Measurements from ENCODE around the gene ZNF236. TPM values are rescaled to one million over a fixed set of nuclear protein-coding genes. Genes with fewer than 3 reads are reported as not detected.

ZNF236 gene
- total RNA-seq, 6 experiments from 2014 or later = 6.3 to 10.4 (median 8.1) TPM

GRCh38 chr18:76839086-76839794, 16.9 kb downstream of the ZNF236 start:
- no peak overlapping the region for H3K27ac Mint-ChIP-seq
- no peaks in the 10 kb centered on the region; the same call in 1 of the 2 replicates for H3K36me3 Mint-ChIP-seq (ENCODE audit: low read depth)
- no peaks in the 10 kb centered on the region for H3K9me3 Mint-ChIP-seq
- no peak overlapping the region for H3K4me3 Mint-ChIP-seq
- H3K4me1 Mint-ChIP-seq (ENCODE audit: low read depth) = peaks cover 30% of the 10 kb centered on the region
- TF ChIP-seq CTCF (IDR thresholded peaks at IDR 0.05) = no peak
- DNase-seq = no peak
- no peaks in the 10 kb centered on the region for H3K27me3 Mint-ChIP-seq (ENCODE audit: insufficient read depth)

- Mint-ChIP-seq H3K36me3 (ENCODE audit: low read depth) (no peaks in the 10 kb centered on the region), H3K9me3 (no peaks in the 10 kb centered on the region), H3K27ac (no peak overlapping the region), H3K4me3 (no peak overlapping the region), H3K27me3 (ENCODE audit: insufficient read depth) (no peaks in the 10 kb centered on the region), H3K4me1 (ENCODE audit: low read depth) (peaks cover 37% of the 10 kb centered on the region)
- DNase-seq = no peak
- TF ChIP-seq CTCF (IDR thresholded peaks at IDR 0.05) = no peak
Measured at GRCh38 chr18:76842837-76843530, 20.6 kb downstream of the ZNF236 start.

- DNase-seq = no peak
- Mint-ChIP-seq H3K36me3 (ENCODE audit: low read depth) (no peaks in the 10 kb centered on the region), H3K4me3 (no peak overlapping the region), H3K27me3 (ENCODE audit: insufficient read depth) (no peaks in the 10 kb centered on the region), H3K9me3 (no peaks in the 10 kb centered on the region), H3K27ac (no peak overlapping the region), H3K4me1 (ENCODE audit: low read depth) (peaks cover 26% of the 10 kb centered on the region)
- no peak for TF ChIP-seq CTCF (IDR thresholded peaks at IDR 0.05)
Measured at GRCh38 chr18:76844144-76844543, 21.8 kb downstream of the ZNF236 start.

DNA sequence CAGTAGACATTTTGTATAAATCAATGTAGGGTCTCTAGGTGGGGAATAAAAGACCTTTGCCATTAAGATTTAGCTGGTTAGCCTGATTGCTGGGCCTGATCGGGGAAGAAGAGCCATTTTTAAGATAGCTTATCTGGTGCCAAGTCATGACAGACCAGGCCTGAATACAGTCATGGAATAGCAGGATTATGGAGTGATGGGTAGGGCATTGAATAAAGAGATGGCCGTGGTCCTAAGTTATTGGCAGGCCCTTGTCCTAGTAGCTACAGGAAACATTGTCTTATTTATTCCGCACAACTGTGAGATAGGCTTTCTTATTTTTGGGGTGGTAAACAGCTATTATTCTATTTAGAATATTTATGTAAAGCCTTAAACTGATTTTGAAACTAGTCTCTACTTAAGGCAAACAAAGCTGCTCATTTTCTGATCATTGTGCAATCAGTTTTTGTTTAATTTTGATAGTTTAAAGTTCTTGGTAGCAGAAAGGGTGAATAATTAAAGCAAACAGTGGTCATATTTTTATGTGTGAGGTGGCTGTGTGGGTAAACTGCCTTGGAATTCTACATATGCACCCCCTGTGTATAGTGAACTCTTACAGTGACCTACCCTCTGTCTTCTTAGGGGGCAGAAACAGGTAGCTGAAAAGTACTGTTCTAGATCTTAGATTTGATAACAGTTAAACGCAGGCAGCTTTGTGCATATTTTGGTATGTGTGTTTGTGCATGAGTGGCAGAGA, 22.6 kb downstream of the ZNF236 start:
- no peaks in the 10 kb centered on the region for H3K9me3 Mint-ChIP-seq
- TF ChIP-seq CTCF (IDR thresholded peaks at IDR 0.05) = no peak
- no peak overlapping the region for H3K4me3 Mint-ChIP-seq
- H3K4me1 Mint-ChIP-seq (ENCODE audit: low read depth) = peaks cover 18% of the 10 kb centered on the region
- H3K27ac Mint-ChIP-seq = peak overlapping the region; percentile 18; the same call in 1 of the 2 replicates
- DNase-seq = no peak
- H3K27me3 Mint-ChIP-seq (ENCODE audit: insufficient read depth) = no peaks in the 10 kb centered on the region
- H3K36me3 Mint-ChIP-seq (ENCODE audit: low read depth) = no peaks in the 10 kb centered on the region

DNA sequence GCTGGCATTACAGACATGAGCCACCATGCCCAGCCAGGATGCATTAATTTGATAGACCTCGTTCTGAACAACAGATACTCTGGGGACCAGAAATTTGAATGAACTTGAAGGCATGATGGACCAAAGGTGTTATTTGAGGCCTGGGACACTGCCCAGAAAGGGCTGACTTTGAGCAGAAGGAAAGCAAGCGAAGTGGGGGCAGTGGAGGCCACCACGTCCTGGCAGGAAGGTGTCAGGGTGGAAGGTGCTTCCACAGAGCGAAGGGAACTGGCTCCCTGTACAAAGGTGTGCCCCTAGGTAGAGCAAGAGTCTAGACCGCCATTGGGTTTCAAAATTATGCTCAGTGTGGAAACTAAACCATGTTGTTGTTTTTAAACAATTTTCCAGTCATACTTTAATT, 23.9 kb downstream of the ZNF236 start:
- no peak overlapping the region for H3K27ac Mint-ChIP-seq

More for the DNA sequence above, 23.9 kb downstream of the ZNF236 start:
- H3K27me3 Mint-ChIP-seq (ENCODE audit: insufficient read depth) = no peaks in the 10 kb centered on the region
- H3K9me3 Mint-ChIP-seq = no peaks in the 10 kb centered on the region
- TF ChIP-seq CTCF (IDR thresholded peaks at IDR 0.05) = no peak
- DNase-seq = no peak
- H3K4me3 Mint-ChIP-seq = no peak overlapping the region
- no peaks in the 10 kb centered on the region for H3K36me3 Mint-ChIP-seq (ENCODE audit: low read depth)
- peaks cover 18% of the 10 kb centered on the region for H3K4me1 Mint-ChIP-seq (ENCODE audit: low read depth)
